Natural killer cell (primary cell): Measurements from ENCODE around the gene RITA1. TPM values are rescaled to one million over a fixed set of nuclear protein-coding genes. Genes with fewer than 3 reads are reported as not detected.

Experiments used
- ATAC-seq, 3 donors: fragments of 150-1000 bp in 2 of 3; fragments of 200-7000 bp in 1 of 3; cut with Tn5 transposase; 1 replicate in 1 of 3; 2 replicates in 2 of 3; pipeline ENCODE4 v1.10.0; 2021; ENCODE audit warnings: mild to moderate bottlenecking in 2 of 3, moderate library complexity in 2 of 3
- DNase-seq, 2 donors: peaks; one replicate each; pipeline versions ENCODE4 v3.0.0 to v3.0.0-alpha.2; 2013 to 2021; ENCODE audit warnings: mixed read lengths in 1 of 2
- H3K27ac ChIP-seq: one replicate; pipeline ENCODE4 v1.5.1; 2013; ENCODE audit warnings: mild to moderate bottlenecking, low read length
- H3K27me3 ChIP-seq: one replicate; pipeline ENCODE4 v1.6.1; 2013; ENCODE audit warnings: low read length; ENCODE audit not compliant: control insufficient read depth, insufficient read depth
- H3K36me3 ChIP-seq: one replicate; pipeline ENCODE4 v1.6.1; 2013; ENCODE audit warnings: low read length; ENCODE audit not compliant: control insufficient read depth, insufficient read depth
- H3K4me1 ChIP-seq: one replicate; pipeline ENCODE4 v1.6.1; 2013; ENCODE audit warnings: low read length; ENCODE audit not compliant: control insufficient read depth, insufficient read depth
- H3K4me3 ChIP-seq: one replicate; pipeline ENCODE4 v1.5.1; 2013; ENCODE audit warnings: low read length
- H3K9me3 ChIP-seq: one replicate; pipeline ENCODE4 v1.6.1; 2013; ENCODE audit warnings: low read length; ENCODE audit not compliant: control insufficient read depth, insufficient read depth
- H3K27ac Mint-ChIP-seq, 2 donors: one replicate each; pipeline ENCODE4 v1.8.0; 2022; ENCODE audit warnings: mild to moderate bottlenecking in 2 of 2, mixed read lengths in 2 of 2, moderate library complexity in 1 of 2
- H3K27me3 Mint-ChIP-seq, 2 donors: one replicate each; pipeline ENCODE4 v1.8.0; 2022; ENCODE audit warnings: low read depth in 2 of 2, mixed read lengths in 2 of 2
- H3K36me3 Mint-ChIP-seq: one replicate; pipeline ENCODE4 v1.8.0; 2022; ENCODE audit warnings: mixed read lengths
- H3K4me1 Mint-ChIP-seq, 2 donors: one replicate each; pipeline ENCODE4 v1.8.0; 2022; ENCODE audit warnings: mixed read lengths in 2 of 2
- H3K4me3 Mint-ChIP-seq: one replicate; pipeline ENCODE4 v1.8.0; 2022; ENCODE audit warnings: mild to moderate bottlenecking, moderate library complexity, mixed read lengths
- H3K9me3 Mint-ChIP-seq, 2 donors: one replicate each; pipeline ENCODE4 v1.8.0; 2022; ENCODE audit warnings: mixed read lengths in 2 of 2
- CTCF ChIP-seq: fragments of 200-600 bp; IDR thresholded peaks from one replicate; pipeline ENCODE4 v1.8.0; 2022; ENCODE audit warnings: antibody characterized with exemption
- WGBS: methylation state at CpG from one replicate; pipeline ENCODE4 v1.1.7; 2013; ENCODE audit warnings: missing lambda C conversion rate; ENCODE audit not compliant: insufficient coverage; 5-methylcytosine and 5-hydroxymethylcytosine counted together
- intact Hi-C: fragments of 100-400 bp; cut with micrococcal nuclease; formaldehyde crosslinking; loops from one replicate; pipeline ENCODE4 v1.14.2; 2022
- total RNA-seq, 4 donors: library from RNA; stranded (reverse); fragments of 120-200 nt in 1 of 4; gene quantifications; one replicate each; pipeline versions ENCODE4 v1.2.3 to v1.2.4, GENCODE V29; 2013 to 2022

Gene RITA1
- total RNA-seq, 3 donors from 2014 or later (not counting 1 experiment from before 2014, with no cell fraction given), result 7.7 to 13.8 (median 12.0) TPM

- no peak for TF ChIP-seq CTCF
- WGBS, result 100% methylated on average over 2 of the region's 2 CpGs
- H3K9me3 Mint-ChIP-seq, result no peaks in the 10 kb centered on the region
Measured at GRCh38 chr12:113216027-113216426, 30.5 kb downstream of the RITA1 start.

GRCh38 chr12:113220593-113221180, 35.2 kb downstream of the RITA1 start:
- H3K27ac ChIP-seq, result peak overlapping the region; percentile 70
- intact Hi-C loops, result loop anchor here (1.0 kb wide), 4 partner anchors 12 to 138 kb away; partner anchors contain the start of genes DDX54, PLBD2, RITA1 and SLC8B1
- no peaks in the 10 kb centered on the region for H3K9me3 ChIP-seq
- peaks cover 29% of the 10 kb centered on the region for H3K4me1 ChIP-seq
- H3K4me1 Mint-ChIP-seq, result peaks cover 22 to 28% of the 10 kb centered on the region in 2 donors
- H3K36me3 ChIP-seq, result no peaks in the 10 kb centered on the region
- peak overlapping the region; percentile 44 for H3K4me3 ChIP-seq
- no peaks in the 10 kb centered on the region for H3K27me3 ChIP-seq
- ATAC-seq (no peak), DNase-seq (peak in 1 of 2 donors; percentile 43)
- H3K4me3 Mint-ChIP-seq, result peak overlapping the region; percentile 85
- 1% methylated on average over 20 of the region's 23 CpGs for WGBS
- no peaks in the 10 kb centered on the region for H3K9me3 Mint-ChIP-seq
- no peak for TF ChIP-seq CTCF
- H3K27me3 Mint-ChIP-seq, result peaks cover 0 to 4% of the 10 kb centered on the region in 2 donors
- H3K36me3 Mint-ChIP-seq, result no peaks in the 10 kb centered on the region
- H3K27ac Mint-ChIP-seq, result peak overlapping the region; percentile 81 to 85

More at GRCh38 chr12:113216027-113216426, 30.5 kb downstream of the RITA1 start:
- H3K27me3 ChIP-seq, result no peaks in the 10 kb centered on the region
- no peaks in the 10 kb centered on the region for H3K36me3 Mint-ChIP-seq
- H3K4me1 ChIP-seq, result peaks cover 21% of the 10 kb centered on the region
- intact Hi-C loops, result no loop called here
- H3K4me1 Mint-ChIP-seq, result peaks cover 11 to 20% of the 10 kb centered on the region in 2 donors
- H3K27me3 Mint-ChIP-seq, result peaks cover 2 to 10% of the 10 kb centered on the region in 2 donors
- H3K4me3 Mint-ChIP-seq, result no peak overlapping the region
- no peaks in the 10 kb centered on the region for H3K36me3 ChIP-seq
- H3K27ac Mint-ChIP-seq, result no peak overlapping the region
- no peak overlapping the region for H3K27ac ChIP-seq
- H3K4me3 ChIP-seq, result no peak overlapping the region
- ATAC-seq, result no peak
- DNase-seq, result no peak
- no peaks in the 10 kb centered on the region for H3K9me3 ChIP-seq

GRCh38 chr12:113221181-113221996, 35.9 kb downstream of the RITA1 start, which contains the start of gene TPCN1:
Gene TPCN1, plus strand, starts transcription at chr12:113221464. Its CDS starts 5,389 bp downstream, at chr12:113226853.
- H3K9me3 Mint-ChIP-seq, result no peaks in the 10 kb centered on the region
- H3K4me1 ChIP-seq, result peaks cover 29% of the 10 kb centered on the region
- peak within 1 kb of the TSS; percentile 85 for H3K4me3 Mint-ChIP-seq
- no peaks in the 10 kb centered on the region for H3K9me3 ChIP-seq
- WGBS, result 1% methylated on average over 68 of the region's 68 CpGs
- intact Hi-C loops, result loop anchor here (1.0 kb wide), 4 partner anchors 13 to 137 kb away; partner anchors contain the start of genes DDX54, PLBD2, RITA1 and SLC8B1
- no peaks in the 10 kb centered on the region for H3K36me3 ChIP-seq
- peaks cover 22 to 28% of the 10 kb centered on the region in 2 donors for H3K4me1 Mint-ChIP-seq
- H3K27me3 ChIP-seq, result no peaks in the 10 kb centered on the region
- DNase-seq, result peak; percentile 98 to 100
- H3K36me3 Mint-ChIP-seq, result no peaks in the 10 kb centered on the region
- H3K27ac Mint-ChIP-seq, result peak within 1 kb of the TSS; percentile 81 to 85
- TF ChIP-seq CTCF, result no peak
- H3K27ac ChIP-seq, result peak within 1 kb of the TSS; percentile 70
- no peaks in the 10 kb centered on the region for H3K27me3 Mint-ChIP-seq
- peak; percentile 93 to 99 (median 94) for ATAC-seq
- H3K4me3 ChIP-seq, result peak within 1 kb of the TSS; percentile 73
